GM23338 (cell line): Measurements from ENCODE around the gene DNAJC22. TPM values are rescaled to one million over a fixed set of nuclear protein-coding genes. Genes with fewer than 3 reads are reported as not detected.

ENCODE experiments used
- ATAC-seq: fragments of 200-7000 bp; cut with Tn5 transposase; 3 replicates; pipeline ENCODE4 v1.9.1; 2020
- DNase-seq: peaks from one replicate; pipeline ENCODE4 v3.0.0-alpha.2; 2015; ENCODE audit warnings: low spot score
- H2AFZ ChIP-seq: fragments of 200-600 bp; sonication (generic); 2 replicates; pipeline ENCODE4 v1.8.0; 2016; ENCODE audit warnings: antibody characterized with exemption, mild to moderate bottlenecking, moderate library complexity
- H3F3A ChIP-seq: fragments of 200-600 bp; sonication (generic); replicated peaks from 2 replicates; pipeline ENCODE4 v1.8.0; 2017; ENCODE audit warnings: antibody characterized with exemption, mixed run types, low read depth
- H3K27ac ChIP-seq: fragments of 200-600 bp; sonication (generic); 2 replicates; pipeline ENCODE4 v1.6.1; 2016; ENCODE audit warnings: low read depth
- H3K27me3 ChIP-seq: fragments of 200-600 bp; sonication (generic); 2 replicates; pipeline ENCODE4 v1.8.0; 2016; ENCODE audit warnings: mild to moderate bottlenecking, mixed run types, moderate library complexity; ENCODE audit not compliant: insufficient read depth
- H3K36me3 ChIP-seq: fragments of 200-600 bp; sonication (generic); 2 replicates; pipeline ENCODE4 v1.8.0; 2016; ENCODE audit warnings: mild to moderate bottlenecking; ENCODE audit not compliant: insufficient read depth
- H3K4me1 ChIP-seq: fragments of 200-600 bp; sonication (generic); 2 replicates; pipeline ENCODE4 v1.8.0; 2016; ENCODE audit warnings: mild to moderate bottlenecking, moderate library complexity; ENCODE audit not compliant: insufficient read depth
- H3K4me2 ChIP-seq: fragments of 200-600 bp; sonication (generic); 2 replicates; pipeline ENCODE4 v1.7.1; 2017; ENCODE audit warnings: mixed run types
- H3K4me3 ChIP-seq: fragments of 200-600 bp; sonication (generic); 2 replicates; pipeline ENCODE4 v1.6.1; 2016; ENCODE audit warnings: mixed run types
- H3K79me2 ChIP-seq: fragments of 200-600 bp; sonication (generic); replicated peaks from 2 replicates; pipeline ENCODE4 v1.8.0; 2017; ENCODE audit warnings: mild to moderate bottlenecking; ENCODE audit not compliant: insufficient read depth
- H3K9me2 ChIP-seq: fragments of 200-600 bp; sonication (generic); 2 replicates; pipeline ENCODE4 v1.8.0; 2017; ENCODE audit not compliant: insufficient read depth
- H4K20me1 ChIP-seq: fragments of 200-600 bp; sonication (generic); replicated peaks from 2 replicates; pipeline ENCODE4 v1.8.0; 2017; ENCODE audit warnings: mild to moderate bottlenecking; ENCODE audit not compliant: insufficient read depth
- H3K27ac Mint-ChIP-seq: 2 replicates; pipeline ENCODE4 v1.8.0; 2020; ENCODE audit warnings: inconsistent platforms, mild to moderate bottlenecking, moderate library complexity, mixed read lengths
- H3K27me3 Mint-ChIP-seq: 3 replicates; pipeline ENCODE4 v1.8.0; 2022; ENCODE audit warnings: low read depth, mild to moderate bottlenecking, moderate library complexity, mixed read lengths, inconsistent platforms; ENCODE audit not compliant: insufficient read depth, poor library complexity
- H3K36me3 Mint-ChIP-seq: 3 replicates; pipeline ENCODE4 v1.8.0; 2021; ENCODE audit warnings: low read depth, mild to moderate bottlenecking, inconsistent platforms, moderate library complexity, mixed read lengths
- H3K4me1 Mint-ChIP-seq: 3 replicates; pipeline ENCODE4 v1.8.0; 2020; ENCODE audit warnings: mild to moderate bottlenecking, inconsistent platforms, mixed read lengths
- H3K4me3 Mint-ChIP-seq: 3 replicates; pipeline ENCODE4 v1.8.0; 2021; ENCODE audit warnings: moderate library complexity, mild to moderate bottlenecking, inconsistent platforms, mixed read lengths
- H3K9me3 Mint-ChIP-seq: 3 replicates; pipeline ENCODE4 v1.8.0; 2020; ENCODE audit warnings: moderate library complexity, mild to moderate bottlenecking, inconsistent platforms, mixed read lengths
- CREB1 ChIP-seq: fragments of 250-450 bp; sonication (Bioruptor Pico); IDR thresholded peaks from 2 replicates; pipeline ENCODE4 v1.5.0; 2020; ENCODE audit warnings: low read depth, mild to moderate bottlenecking, moderate library complexity
- CTCF ChIP-seq, 2 experiments: fragments of 200-600 bp in 1 of 2; sonication (generic) in 1 of 2; conservative IDR thresholded peaks; 2 replicates each; pipeline versions ENCODE4 v1.5.1 to v1.6.1; 2016 to 2017; ENCODE audit warnings: antibody characterized with exemption in 2 of 2, low read depth in 2 of 2, mild to moderate bottlenecking in 2 of 2, moderate library complexity in 1 of 2
- EZH2 ChIP-seq: fragments of 200-600 bp; sonication (generic); IDR thresholded peaks from one replicate; pipeline ENCODE4 v1.8.0; 2017; ENCODE audit warnings: antibody characterized with exemption, mild to moderate bottlenecking, low read depth; ENCODE audit not compliant: unreplicated experiment
- EZH2phosphoT487 ChIP-seq: fragments of 200-600 bp; sonication (generic); IDR thresholded peaks from one replicate; pipeline ENCODE4 v1.8.1; 2018; ENCODE audit warnings: antibody characterized with exemption; ENCODE audit not compliant: unreplicated experiment
- POLR2AphosphoS5 ChIP-seq: IDR thresholded peaks from 2 replicates; pipeline ENCODE4 v1.6.1; 2016; ENCODE audit warnings: antibody characterized with exemption, low read depth
- STAT1 ChIP-seq: IDR thresholded peaks from one replicate; pipeline ENCODE4 v1.6.1; 2016; ENCODE audit warnings: antibody characterized with exemption; ENCODE audit not compliant: unreplicated experiment
- polyA plus RNA-seq: library from polyadenylated mRNA; unstranded; fragments of >200 nt; fragmentation: Nextera tagmentation; extraction: Ambion mirVana; gene quantifications from 2 replicates; pipeline ENCODE4 v1.2.1, GENCODE V29; 2016
- total RNA-seq: library from RNA; depleted of rRNA; stranded (reverse); fragments of >200 nt; shearing (Covaris generic); gene quantifications from 2 replicates; pipeline ENCODE4 v1.2.3, GENCODE V29; 2014
- TF ChIP-seq, protein P1 (sequence below): IDR thresholded peaks from one replicate; pipeline ENCODE4 v1.6.1; 2018; ENCODE audit warnings: antibody characterized with exemption; ENCODE audit not compliant: unreplicated experiment
- TF ChIP-seq, protein P2 (sequence below): IDR thresholded peaks from 2 replicates; pipeline ENCODE4 v1.6.1; 2016; ENCODE audit warnings: antibody characterized with exemption
- TF ChIP-seq, protein P3 (sequence below): fragments of 250-450 bp; sonication (Bioruptor Pico); IDR thresholded peaks from 2 replicates; pipeline ENCODE4 v1.5.0; 2020; ENCODE audit warnings: mild to moderate bottlenecking, moderate library complexity

The DNAJC22 gene
- total and polyA plus RNA-seq, 2 experiments from 2014 or later, result 0.10 TPM; not detected in 1

GRCh38 chr12:49341777-49342065 is 5.0 kb upstream of the DNAJC22 start (continued):
- TF ChIP-seq, protein P1, sequence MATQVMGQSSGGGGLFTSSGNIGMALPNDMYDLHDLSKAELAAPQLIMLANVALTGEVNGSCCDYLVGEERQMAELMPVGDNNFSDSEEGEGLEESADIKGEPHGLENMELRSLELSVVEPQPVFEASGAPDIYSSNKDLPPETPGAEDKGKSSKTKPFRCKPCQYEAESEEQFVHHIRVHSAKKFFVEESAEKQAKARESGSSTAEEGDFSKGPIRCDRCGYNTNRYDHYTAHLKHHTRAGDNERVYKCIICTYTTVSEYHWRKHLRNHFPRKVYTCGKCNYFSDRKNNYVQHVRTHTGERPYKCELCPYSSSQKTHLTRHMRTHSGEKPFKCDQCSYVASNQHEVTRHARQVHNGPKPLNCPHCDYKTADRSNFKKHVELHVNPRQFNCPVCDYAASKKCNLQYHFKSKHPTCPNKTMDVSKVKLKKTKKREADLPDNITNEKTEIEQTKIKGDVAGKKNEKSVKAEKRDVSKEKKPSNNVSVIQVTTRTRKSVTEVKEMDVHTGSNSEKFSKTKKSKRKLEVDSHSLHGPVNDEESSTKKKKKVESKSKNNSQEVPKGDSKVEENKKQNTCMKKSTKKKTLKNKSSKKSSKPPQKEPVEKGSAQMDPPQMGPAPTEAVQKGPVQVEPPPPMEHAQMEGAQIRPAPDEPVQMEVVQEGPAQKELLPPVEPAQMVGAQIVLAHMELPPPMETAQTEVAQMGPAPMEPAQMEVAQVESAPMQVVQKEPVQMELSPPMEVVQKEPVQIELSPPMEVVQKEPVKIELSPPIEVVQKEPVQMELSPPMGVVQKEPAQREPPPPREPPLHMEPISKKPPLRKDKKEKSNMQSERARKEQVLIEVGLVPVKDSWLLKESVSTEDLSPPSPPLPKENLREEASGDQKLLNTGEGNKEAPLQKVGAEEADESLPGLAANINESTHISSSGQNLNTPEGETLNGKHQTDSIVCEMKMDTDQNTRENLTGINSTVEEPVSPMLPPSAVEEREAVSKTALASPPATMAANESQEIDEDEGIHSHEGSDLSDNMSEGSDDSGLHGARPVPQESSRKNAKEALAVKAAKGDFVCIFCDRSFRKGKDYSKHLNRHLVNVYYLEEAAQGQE, result no peak
- TF ChIP-seq STAT1, result no peak
- TF ChIP-seq CTCF (conservative IDR thresholded peaks at IDR 0.05; ENCODE audit: low read depth in 2 of 2), result no peak
- TF ChIP-seq, protein P2, sequence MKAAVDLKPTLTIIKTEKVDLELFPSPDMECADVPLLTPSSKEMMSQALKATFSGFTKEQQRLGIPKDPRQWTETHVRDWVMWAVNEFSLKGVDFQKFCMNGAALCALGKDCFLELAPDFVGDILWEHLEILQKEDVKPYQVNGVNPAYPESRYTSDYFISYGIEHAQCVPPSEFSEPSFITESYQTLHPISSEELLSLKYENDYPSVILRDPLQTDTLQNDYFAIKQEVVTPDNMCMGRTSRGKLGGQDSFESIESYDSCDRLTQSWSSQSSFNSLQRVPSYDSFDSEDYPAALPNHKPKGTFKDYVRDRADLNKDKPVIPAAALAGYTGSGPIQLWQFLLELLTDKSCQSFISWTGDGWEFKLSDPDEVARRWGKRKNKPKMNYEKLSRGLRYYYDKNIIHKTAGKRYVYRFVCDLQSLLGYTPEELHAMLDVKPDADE, result no peak
- no peak for TF ChIP-seq POLR2AphosphoS5

DNA sequence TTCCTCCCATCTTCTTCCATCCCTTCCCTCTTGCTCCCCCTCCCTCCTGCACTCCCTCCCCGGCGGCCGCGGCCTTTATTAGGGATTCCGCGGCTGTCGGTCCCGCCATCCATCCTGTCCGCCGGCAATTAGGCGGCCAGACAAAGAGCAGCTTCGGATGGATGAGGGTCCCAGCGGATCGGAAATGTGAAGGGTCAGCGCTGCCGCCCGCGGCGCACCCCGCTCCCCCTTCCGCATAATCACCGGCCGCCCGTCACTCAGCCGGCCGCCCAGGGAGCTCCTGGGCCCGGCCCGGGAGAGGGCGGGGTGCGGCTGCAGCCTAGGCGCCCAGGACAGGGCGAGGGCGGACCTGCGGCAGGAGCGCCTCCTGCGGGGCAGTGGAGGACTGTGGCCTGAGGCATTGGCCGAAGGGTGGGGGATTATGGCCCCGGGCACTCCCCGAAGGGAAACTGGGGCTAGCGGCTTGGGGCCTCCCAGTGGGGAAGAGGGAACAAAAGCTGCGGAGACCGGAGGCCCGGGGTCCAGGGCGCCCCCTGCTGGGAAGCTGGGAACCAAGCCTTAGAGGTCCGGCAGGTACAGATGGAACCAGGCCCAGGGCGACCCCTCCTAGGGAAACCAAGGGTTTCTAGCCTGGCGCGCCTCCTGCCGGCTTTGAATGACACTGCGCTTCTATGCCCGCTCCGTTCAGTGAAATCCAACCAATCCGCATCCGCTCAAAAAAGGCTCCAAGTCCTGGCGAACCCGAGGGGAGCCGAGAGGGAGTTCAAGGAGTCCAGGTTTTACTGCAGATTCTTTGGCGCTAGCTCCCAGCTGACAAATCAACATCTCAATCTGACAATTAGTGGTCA is 4.4 kb upstream of the DNAJC22 start:
- peak overlapping the region; percentile 88 for H3K4me2 ChIP-seq
- no peaks in the 10 kb centered on the region for H3K79me2 ChIP-seq
- H3F3A ChIP-seq, result peaks cover 33% of the 10 kb centered on the region
- no peak overlapping the region for H3K27ac ChIP-seq
- peaks cover 99% of the 10 kb centered on the region for H3K27me3 ChIP-seq
- peaks cover 98% of the 10 kb centered on the region for H3K27me3 Mint-ChIP-seq
- ATAC-seq, result peak; percentile 54
- H3K9me2 ChIP-seq, result no peaks in the 10 kb centered on the region
- no peaks in the 10 kb centered on the region for H3K36me3 ChIP-seq
- H3K9me3 Mint-ChIP-seq, result peaks cover 5% of the 10 kb centered on the region; the same call in 2 of the 3 replicates
- no peaks in the 10 kb centered on the region; the same call in 2 of the 3 replicates for H3K36me3 Mint-ChIP-seq
- DNase-seq, result peak; percentile 98
- peak overlapping the region; percentile 82 for H2AFZ ChIP-seq
- H3K27ac Mint-ChIP-seq, result no peak overlapping the region
- peak overlapping the region; percentile 85 for H3K4me3 ChIP-seq
- peaks cover 27% of the 10 kb centered on the region for H4K20me1 ChIP-seq
- H3K4me1 ChIP-seq, result peaks cover 58% of the 10 kb centered on the region
- peak overlapping the region; percentile 70 for H3K4me3 Mint-ChIP-seq
- peaks cover 59% of the 10 kb centered on the region for H3K4me1 Mint-ChIP-seq
- TF ChIP-seq CREB1 (CRISPR knock-in tag) (no peak), EZH2phosphoT487 (no peak), EZH2 (peak; percentile 52)
- TF ChIP-seq, protein P3, sequence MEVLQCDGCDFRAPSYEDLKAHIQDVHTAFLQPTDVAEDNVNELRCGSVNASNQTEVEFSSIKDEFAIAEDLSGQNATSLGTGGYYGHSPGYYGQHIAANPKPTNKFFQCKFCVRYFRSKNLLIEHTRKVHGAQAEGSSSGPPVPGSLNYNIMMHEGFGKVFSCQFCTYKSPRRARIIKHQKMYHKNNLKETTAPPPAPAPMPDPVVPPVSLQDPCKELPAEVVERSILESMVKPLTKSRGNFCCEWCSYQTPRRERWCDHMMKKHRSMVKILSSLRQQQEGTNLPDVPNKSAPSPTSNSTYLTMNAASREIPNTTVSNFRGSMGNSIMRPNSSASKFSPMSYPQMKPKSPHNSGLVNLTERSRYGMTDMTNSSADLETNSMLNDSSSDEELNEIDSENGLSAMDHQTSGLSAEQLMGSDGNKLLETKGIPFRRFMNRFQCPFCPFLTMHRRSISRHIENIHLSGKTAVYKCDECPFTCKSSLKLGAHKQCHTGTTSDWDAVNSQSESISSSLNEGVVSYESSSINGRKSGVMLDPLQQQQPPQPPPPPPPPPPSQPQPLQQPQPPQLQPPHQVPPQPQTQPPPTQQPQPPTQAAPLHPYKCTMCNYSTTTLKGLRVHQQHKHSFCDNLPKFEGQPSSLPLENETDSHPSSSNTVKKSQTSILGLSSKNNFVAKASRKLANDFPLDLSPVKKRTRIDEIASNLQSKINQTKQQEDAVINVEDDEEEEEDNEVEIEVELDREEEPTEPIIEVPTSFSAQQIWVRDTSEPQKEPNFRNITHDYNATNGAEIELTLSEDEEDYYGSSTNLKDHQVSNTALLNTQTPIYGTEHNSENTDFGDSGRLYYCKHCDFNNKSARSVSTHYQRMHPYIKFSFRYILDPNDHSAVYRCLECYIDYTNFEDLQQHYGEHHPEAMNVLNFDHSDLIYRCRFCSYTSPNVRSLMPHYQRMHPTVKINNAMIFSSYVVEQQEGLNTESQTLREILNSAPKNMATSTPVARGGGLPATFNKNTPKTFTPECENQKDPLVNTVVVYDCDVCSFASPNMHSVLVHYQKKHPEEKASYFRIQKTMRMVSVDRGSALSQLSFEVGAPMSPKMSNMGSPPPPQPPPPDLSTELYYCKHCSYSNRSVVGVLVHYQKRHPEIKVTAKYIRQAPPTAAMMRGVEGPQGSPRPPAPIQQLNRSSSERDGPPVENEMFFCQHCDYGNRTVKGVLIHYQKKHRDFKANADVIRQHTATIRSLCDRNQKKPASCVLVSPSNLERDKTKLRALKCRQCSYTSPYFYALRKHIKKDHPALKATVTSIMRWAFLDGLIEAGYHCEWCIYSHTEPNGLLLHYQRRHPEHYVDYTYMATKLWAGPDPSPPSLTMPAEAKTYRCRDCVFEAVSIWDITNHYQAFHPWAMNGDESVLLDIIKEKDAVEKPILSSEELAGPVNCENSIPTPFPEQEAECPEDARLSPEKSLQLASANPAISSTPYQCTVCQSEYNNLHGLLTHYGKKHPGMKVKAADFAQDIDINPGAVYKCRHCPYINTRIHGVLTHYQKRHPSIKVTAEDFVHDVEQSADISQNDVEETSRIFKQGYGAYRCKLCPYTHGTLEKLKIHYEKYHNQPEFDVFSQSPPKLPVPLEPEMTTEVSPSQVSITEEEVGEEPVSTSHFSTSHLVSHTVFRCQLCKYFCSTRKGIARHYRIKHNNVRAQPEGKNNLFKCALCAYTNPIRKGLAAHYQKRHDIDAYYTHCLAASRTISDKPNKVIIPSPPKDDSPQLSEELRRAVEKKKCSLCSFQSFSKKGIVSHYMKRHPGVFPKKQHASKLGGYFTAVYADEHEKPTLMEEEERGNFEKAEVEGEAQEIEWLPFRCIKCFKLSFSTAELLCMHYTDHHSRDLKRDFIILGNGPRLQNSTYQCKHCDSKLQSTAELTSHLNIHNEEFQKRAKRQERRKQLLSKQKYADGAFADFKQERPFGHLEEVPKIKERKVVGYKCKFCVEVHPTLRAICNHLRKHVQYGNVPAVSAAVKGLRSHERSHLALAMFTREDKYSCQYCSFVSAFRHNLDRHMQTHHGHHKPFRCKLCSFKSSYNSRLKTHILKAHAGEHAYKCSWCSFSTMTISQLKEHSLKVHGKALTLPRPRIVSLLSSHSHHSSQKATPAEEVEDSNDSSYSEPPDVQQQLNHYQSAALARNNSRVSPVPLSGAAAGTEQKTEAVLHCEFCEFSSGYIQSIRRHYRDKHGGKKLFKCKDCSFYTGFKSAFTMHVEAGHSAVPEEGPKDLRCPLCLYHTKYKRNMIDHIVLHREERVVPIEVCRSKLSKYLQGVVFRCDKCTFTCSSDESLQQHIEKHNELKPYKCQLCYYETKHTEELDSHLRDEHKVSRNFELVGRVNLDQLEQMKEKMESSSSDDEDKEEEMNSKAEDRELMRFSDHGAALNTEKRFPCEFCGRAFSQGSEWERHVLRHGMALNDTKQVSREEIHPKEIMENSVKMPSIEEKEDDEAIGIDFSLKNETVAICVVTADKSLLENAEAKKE (CRISPR knock-in tag), result no peak
